Gastrocnemius medialis (tissue), 4 donors: ENCODE data around the gene FN3KRP.

Experiments used
- CTCF ChIP-seq, 5 experiments: fragments of 450-650 bp in 3 of 5; fragments of 200-600 bp in 2 of 5; sonication (generic) in 2 of 5; IDR thresholded peaks in 4 of 5; conservative IDR thresholded peaks in 1 of 5; 1 replicate in 4 of 5; 2 replicates in 1 of 5; pipeline ENCODE4 v1.5.1; 2016 to 2019; ENCODE audit warnings: antibody characterized with exemption in 5 of 5, mild to moderate bottlenecking in 3 of 5, moderate library complexity in 3 of 5
- POLR2A ChIP-seq, 2 donors: fragments of 450-650 bp; IDR thresholded peaks; one replicate each; pipeline ENCODE4 v1.6.1; 2017; ENCODE audit warnings: antibody characterized with exemption in 2 of 2, mild to moderate bottlenecking in 2 of 2, moderate library complexity in 2 of 2

DNA sequence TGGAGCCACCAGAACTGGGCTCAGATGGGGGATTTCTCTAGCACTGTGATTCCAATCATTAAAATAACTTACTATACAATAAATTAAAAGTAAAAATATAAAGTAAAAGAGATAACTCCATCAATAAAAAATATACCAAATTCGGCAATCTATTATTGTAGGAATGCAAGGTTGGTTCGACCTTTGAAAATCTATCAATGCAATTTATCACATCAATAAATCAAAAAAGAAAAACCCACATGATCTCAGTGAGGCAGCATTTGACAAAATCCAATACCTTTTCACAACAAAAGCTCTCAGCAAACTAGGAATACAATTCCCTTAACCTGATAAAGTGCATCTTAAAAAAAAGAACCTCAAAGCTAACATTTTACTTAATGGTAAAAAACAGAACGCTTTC, 35.0 kb upstream of the FN3KRP start:
- TF ChIP-seq CTCF (IDR thresholded peaks at IDR 0.05 in 4 of 5, conservative IDR thresholded peaks at IDR 0.05 in 1 of 5): no peak
- no peak for TF ChIP-seq POLR2A (IDR thresholded peaks at IDR 0.05)
